Measurements from ENCODE around the gene TARS2.

Gene TARS2

DNA sequence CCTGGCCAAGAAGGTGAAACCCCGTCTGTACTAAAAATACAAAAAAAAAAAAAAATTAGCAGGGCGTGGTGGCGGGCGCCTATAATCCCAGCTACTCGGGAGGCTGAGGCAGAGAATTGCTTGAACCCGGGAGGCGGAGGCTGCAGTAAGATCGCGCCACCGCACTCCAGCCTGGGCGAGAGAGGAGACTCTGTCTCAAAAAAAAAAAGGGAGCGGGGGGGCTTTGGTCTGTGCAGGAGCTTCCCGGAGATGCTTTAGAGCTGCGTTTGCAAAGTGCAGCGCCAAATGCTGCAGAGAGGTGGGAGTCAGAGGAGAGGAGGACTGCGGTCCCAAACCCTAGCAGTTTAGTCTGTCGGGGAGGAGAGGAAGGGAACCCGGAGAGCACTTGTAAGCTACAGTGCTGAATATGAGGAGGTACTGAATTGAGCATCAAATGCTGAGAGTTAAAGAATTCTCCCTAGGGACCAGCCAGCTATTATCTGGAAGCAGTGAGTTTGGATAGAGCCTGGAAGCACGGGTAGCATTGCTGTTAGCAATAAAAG is 28.9 kb downstream of the TARS2 start:
- peaks cover 6 to 11% of the 10 kb centered on the region in 2 donors for H3K4me1 ChIP-seq (ENCODE audit: control insufficient read depth in 2 of 2, insufficient read depth in 2 of 2, low read length in 2 of 2)
- peak overlapping the region; percentile 73 to 74 for H3K27ac ChIP-seq (ENCODE audit: low read depth in 2 of 2, low read length in 2 of 2)
- H3K36me3 ChIP-seq (ENCODE audit: control insufficient read depth in 2 of 2, insufficient read depth in 2 of 2, low read length in 2 of 2), result peaks cover 3 to 4% of the 10 kb centered on the region in 2 donors
- H3K27me3 ChIP-seq (ENCODE audit: control insufficient read depth in 2 of 2, insufficient read depth in 2 of 2, low read length in 2 of 2), result no peaks in the 10 kb centered on the region
- peak overlapping the region; percentile 65 to 88 for H3K4me3 ChIP-seq (ENCODE audit: low read length in 2 of 2)
- H3K9me3 ChIP-seq (ENCODE audit: control insufficient read depth in 2 of 2, low read length in 2 of 2), result no peaks in the 10 kb centered on the region
- peak overlapping the region in 1 of 2 donors; percentile 63 for H3K9ac ChIP-seq (ENCODE audit: low read depth in 1 of 2, low read length in 2 of 2)

DNA sequence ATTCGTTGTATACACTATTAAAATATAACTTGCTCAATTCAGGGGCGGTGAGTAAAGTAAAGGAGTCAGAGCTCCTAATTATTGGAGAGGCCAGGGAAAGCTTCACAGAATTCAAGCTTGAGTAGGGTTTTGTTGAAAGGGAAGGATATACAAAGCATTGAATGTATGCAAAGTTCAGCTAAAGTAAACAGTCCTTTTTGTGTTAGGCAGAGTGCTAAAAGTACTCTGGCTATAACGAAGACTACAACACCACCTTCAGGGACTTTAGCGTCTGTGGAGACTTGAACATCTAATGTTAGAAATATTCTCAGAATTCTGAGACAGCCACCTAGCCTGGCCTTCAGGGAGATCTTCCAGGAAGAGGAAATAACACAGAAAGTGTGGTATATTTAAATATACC is 29.4 kb downstream of the TARS2 start:
- Histone ChIP-seq H3K9ac (ENCODE audit: low read depth in 1 of 2, low read length in 2 of 2) (peak overlapping the region in 1 of 2 donors; percentile 1), H3K9me3 (ENCODE audit: control insufficient read depth in 2 of 2, low read length in 2 of 2) (no peaks in the 10 kb centered on the region), H3K36me3 (ENCODE audit: control insufficient read depth in 2 of 2, insufficient read depth in 2 of 2, low read length in 2 of 2) (peaks cover 2 to 4% of the 10 kb centered on the region in 2 donors), H3K4me3 (ENCODE audit: low read length in 2 of 2) (peak overlapping the region in 1 of 2 donors; percentile 88), H3K27ac (ENCODE audit: low read depth in 2 of 2, low read length in 2 of 2) (peak overlapping the region; percentile 7 to 45), H3K4me1 (ENCODE audit: control insufficient read depth in 2 of 2, insufficient read depth in 2 of 2, low read length in 2 of 2) (peaks cover 6 to 11% of the 10 kb centered on the region in 2 donors), H3K27me3 (ENCODE audit: control insufficient read depth in 2 of 2, insufficient read depth in 2 of 2, low read length in 2 of 2) (no peaks in the 10 kb centered on the region)

DNA sequence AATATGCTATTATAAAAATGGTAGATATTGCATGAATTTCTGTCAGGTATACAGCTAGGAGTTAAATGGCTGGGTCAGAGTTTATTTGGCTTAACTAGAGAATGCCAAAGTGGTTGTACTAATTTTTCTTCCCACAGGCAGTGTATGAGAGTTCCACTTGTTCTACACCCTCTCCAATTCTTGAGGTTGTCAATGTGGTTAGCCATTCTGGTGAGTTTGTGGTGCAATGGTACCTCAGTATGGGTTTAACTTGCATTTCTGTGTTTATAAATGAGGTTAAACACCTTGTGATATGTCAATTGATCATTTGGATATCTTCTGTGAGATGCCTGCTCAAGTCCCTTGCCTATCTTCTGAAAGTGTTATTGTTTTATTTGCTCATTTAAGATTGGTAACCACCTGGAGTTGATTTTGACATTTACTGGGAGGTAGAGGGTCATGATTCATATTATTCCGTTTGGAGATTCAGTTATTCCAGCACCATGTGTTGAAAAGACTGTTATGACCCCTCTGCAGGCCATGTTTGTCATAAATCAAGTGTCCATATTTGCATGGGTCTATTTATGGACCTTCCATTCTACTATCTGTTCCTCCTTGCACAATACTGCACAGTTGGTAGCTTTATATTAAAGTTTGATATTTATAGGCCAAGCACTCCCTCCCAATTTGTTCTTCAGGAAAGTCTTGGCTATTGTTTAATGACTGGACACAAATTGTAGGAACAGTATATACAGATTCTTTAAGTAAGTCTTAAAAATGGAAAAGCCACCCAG is 34.2 kb downstream of the TARS2 start:
- H3K36me3 ChIP-seq (ENCODE audit: control insufficient read depth in 2 of 2, insufficient read depth in 2 of 2, low read length in 2 of 2), result no peaks in the 10 kb centered on the region
- H3K27me3 ChIP-seq (ENCODE audit: control insufficient read depth in 2 of 2, insufficient read depth in 2 of 2, low read length in 2 of 2), result no peaks in the 10 kb centered on the region
- H3K9ac ChIP-seq (ENCODE audit: low read depth in 1 of 2, low read length in 2 of 2), result no peak overlapping the region
- no peak overlapping the region for H3K27ac ChIP-seq (ENCODE audit: low read depth in 2 of 2, low read length in 2 of 2)
- H3K4me1 ChIP-seq (ENCODE audit: control insufficient read depth in 2 of 2, insufficient read depth in 2 of 2, low read length in 2 of 2), result peaks cover under 1 to 7% of the 10 kb centered on the region in 2 donors
- no peaks in the 10 kb centered on the region for H3K9me3 ChIP-seq (ENCODE audit: control insufficient read depth in 2 of 2, low read length in 2 of 2)
- no peak overlapping the region for H3K4me3 ChIP-seq (ENCODE audit: low read length in 2 of 2)

DNA sequence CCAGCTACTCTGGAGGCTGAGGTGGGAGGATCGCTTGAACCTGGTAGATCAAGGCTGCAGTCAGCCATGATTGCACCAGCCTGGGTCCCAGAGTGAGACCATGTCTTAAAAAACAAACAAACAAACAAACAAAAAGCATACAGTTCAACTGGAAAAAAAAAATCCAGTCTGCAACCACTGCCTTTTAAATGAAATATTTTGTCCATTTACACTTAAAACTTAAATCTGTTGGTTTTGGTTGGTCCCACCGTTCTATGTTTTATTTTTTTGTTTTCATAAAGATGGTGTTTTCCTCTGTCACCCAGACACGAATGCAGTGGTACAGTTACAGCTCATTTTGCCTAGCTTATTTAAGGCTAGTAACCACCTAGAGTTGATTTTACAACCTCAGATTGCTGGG is 38.1 kb downstream of the TARS2 start:
- H3K9me3 ChIP-seq (ENCODE audit: control insufficient read depth in 2 of 2, low read length in 2 of 2), result no peaks in the 10 kb centered on the region
- peaks cover 0 to 4% of the 10 kb centered on the region in 2 donors for H3K4me1 ChIP-seq (ENCODE audit: control insufficient read depth in 2 of 2, insufficient read depth in 2 of 2, low read length in 2 of 2)
- no peak overlapping the region for H3K9ac ChIP-seq (ENCODE audit: low read depth in 1 of 2, low read length in 2 of 2)
- H3K4me3 ChIP-seq (ENCODE audit: low read length in 2 of 2), result no peak overlapping the region
- no peaks in the 10 kb centered on the region for H3K36me3 ChIP-seq (ENCODE audit: control insufficient read depth in 2 of 2, insufficient read depth in 2 of 2, low read length in 2 of 2)
- H3K27me3 ChIP-seq (ENCODE audit: control insufficient read depth in 2 of 2, insufficient read depth in 2 of 2, low read length in 2 of 2), result no peaks in the 10 kb centered on the region
- H3K27ac ChIP-seq (ENCODE audit: low read depth in 2 of 2, low read length in 2 of 2), result no peak overlapping the region

DNA sequence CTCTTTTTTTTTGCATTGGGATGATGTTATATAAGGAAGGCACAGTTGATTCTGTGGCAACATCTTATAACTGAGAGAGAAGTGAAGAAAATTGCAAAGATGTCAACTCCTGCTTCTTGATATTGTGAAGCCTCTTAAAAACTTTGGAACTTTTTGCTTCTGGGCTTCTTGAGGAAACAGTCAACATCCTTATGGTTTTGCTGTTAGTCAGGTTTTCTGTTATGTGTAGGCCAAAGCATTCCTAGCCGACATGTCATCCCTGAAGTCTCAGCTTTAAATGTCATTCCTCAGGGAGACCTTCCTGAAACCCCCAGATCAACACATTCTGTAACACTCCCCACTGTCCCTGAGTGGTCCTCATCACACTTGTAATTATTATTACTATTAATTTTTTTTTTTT is 41.0 kb downstream of the TARS2 start:
- no peaks in the 10 kb centered on the region for H3K27me3 ChIP-seq (ENCODE audit: control insufficient read depth in 2 of 2, insufficient read depth in 2 of 2, low read length in 2 of 2)
- no peak overlapping the region for H3K4me3 ChIP-seq (ENCODE audit: low read length in 2 of 2)
- H3K27ac ChIP-seq (ENCODE audit: low read depth in 2 of 2, low read length in 2 of 2), result no peak overlapping the region
- H3K36me3 ChIP-seq (ENCODE audit: control insufficient read depth in 2 of 2, insufficient read depth in 2 of 2, low read length in 2 of 2), result no peaks in the 10 kb centered on the region
- no peak overlapping the region for H3K9ac ChIP-seq (ENCODE audit: low read depth in 1 of 2, low read length in 2 of 2)
- H3K9me3 ChIP-seq (ENCODE audit: control insufficient read depth in 2 of 2, low read length in 2 of 2), result no peaks in the 10 kb centered on the region
- peaks cover 6 to 15% of the 10 kb centered on the region in 2 donors for H3K4me1 ChIP-seq (ENCODE audit: control insufficient read depth in 2 of 2, insufficient read depth in 2 of 2, low read length in 2 of 2)

DNA sequence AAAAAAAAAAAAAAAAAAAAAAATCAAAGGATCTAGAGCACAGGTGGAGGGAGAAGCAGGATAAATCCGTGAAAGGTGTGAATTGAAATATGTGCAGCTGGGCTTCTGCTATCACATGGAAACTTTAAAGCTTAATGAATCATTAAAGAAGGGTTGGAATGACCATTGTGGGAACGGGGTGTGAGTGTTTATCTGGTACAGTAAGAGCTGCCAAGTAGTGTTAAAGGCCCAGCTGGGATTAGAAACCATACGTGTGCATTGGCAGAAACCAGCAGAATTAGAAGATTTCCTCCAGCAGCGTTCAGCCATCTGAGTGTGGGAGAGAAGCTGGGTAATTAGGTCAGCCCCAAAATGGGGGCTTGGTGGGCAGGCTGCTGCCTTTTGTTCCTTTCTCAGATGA is 41.8 kb downstream of the TARS2 start:
- H3K4me1 ChIP-seq (ENCODE audit: control insufficient read depth in 2 of 2, insufficient read depth in 2 of 2, low read length in 2 of 2), result peaks cover 6 to 15% of the 10 kb centered on the region in 2 donors
- H3K9me3 ChIP-seq (ENCODE audit: control insufficient read depth in 2 of 2, low read length in 2 of 2), result no peaks in the 10 kb centered on the region
- H3K27ac ChIP-seq (ENCODE audit: low read depth in 2 of 2, low read length in 2 of 2), result peak overlapping the region; percentile 71 to 76
- H3K27me3 ChIP-seq (ENCODE audit: control insufficient read depth in 2 of 2, insufficient read depth in 2 of 2, low read length in 2 of 2), result no peaks in the 10 kb centered on the region
- peak overlapping the region in 1 of 2 donors; percentile 5 for H3K4me3 ChIP-seq (ENCODE audit: low read length in 2 of 2)
- no peaks in the 10 kb centered on the region for H3K36me3 ChIP-seq (ENCODE audit: control insufficient read depth in 2 of 2, insufficient read depth in 2 of 2, low read length in 2 of 2)
- H3K9ac ChIP-seq (ENCODE audit: low read depth in 1 of 2, low read length in 2 of 2), result peak overlapping the region in 1 of 2 donors; percentile 19

DNA sequence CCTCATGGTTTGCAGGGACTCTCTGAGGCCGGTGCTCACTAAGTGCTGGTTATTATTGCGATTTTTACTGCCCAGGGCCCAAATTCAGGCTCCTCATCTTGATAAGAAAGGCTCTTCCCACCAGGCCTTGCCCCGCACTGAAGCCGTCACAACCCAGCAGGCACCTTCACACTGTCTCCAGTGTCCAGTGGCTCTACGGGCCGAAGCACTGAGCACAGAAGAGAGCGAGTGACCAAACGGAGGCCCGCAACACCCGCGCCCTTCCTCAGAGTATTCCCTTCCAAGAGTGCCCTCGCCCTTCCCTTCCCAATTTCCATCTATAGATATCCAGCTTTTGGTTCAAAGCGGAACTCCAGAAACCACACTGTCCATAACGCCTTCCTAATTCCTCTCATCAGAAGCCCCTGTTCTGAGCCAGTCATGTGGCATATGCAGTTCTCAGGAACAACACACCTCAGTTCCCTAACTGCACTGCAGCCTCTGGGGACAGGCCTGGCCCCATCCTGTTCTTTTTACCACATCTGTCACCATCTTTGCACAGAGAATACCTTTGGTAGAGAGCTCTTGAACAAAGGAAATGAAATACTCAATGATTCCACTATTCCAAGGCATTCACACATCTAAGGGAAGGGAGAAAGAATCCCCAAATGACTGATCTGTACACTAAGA is 43.4 kb downstream of the TARS2 start:
- no peaks in the 10 kb centered on the region for H3K9me3 ChIP-seq (ENCODE audit: control insufficient read depth in 2 of 2, low read length in 2 of 2)
- H3K36me3 ChIP-seq (ENCODE audit: control insufficient read depth in 2 of 2, insufficient read depth in 2 of 2, low read length in 2 of 2), result no peaks in the 10 kb centered on the region
- no peak overlapping the region for H3K27ac ChIP-seq (ENCODE audit: low read depth in 2 of 2, low read length in 2 of 2)
- H3K4me3 ChIP-seq (ENCODE audit: low read length in 2 of 2), result no peak overlapping the region
- H3K9ac ChIP-seq (ENCODE audit: low read depth in 1 of 2, low read length in 2 of 2), result no peak overlapping the region
- H3K27me3 ChIP-seq (ENCODE audit: control insufficient read depth in 2 of 2, insufficient read depth in 2 of 2, low read length in 2 of 2), result no peaks in the 10 kb centered on the region
- peaks cover 6 to 15% of the 10 kb centered on the region in 2 donors for H3K4me1 ChIP-seq (ENCODE audit: control insufficient read depth in 2 of 2, insufficient read depth in 2 of 2, low read length in 2 of 2)

DNA sequence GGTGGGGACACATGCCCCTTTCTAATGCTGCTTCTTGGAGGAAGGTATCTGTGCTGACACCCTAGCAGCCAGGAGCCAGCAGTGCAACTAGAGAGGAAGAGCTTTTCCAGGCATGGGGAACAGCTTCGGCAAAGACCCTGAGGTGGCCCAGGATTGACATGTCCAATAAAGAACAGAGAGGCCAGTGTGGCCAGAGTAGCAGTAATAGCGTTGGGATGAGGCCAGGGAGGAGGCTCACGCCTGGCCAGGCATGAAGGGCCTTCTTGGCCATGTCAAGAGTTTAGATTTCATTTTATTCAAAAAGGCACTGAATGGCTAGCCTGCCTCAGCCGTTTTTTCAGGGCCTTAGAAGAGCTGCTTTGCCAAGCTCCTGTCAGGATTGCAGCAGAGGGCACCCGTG is 45.6 kb downstream of the TARS2 start:
- Histone ChIP-seq H3K4me1 (ENCODE audit: control insufficient read depth in 2 of 2, insufficient read depth in 2 of 2, low read length in 2 of 2) (peaks cover 6 to 15% of the 10 kb centered on the region in 2 donors), H3K9ac (ENCODE audit: low read depth in 1 of 2, low read length in 2 of 2) (peak overlapping the region; percentile 38 to 41), H3K4me3 (ENCODE audit: low read length in 2 of 2) (no peak overlapping the region), H3K27me3 (ENCODE audit: control insufficient read depth in 2 of 2, insufficient read depth in 2 of 2, low read length in 2 of 2) (no peaks in the 10 kb centered on the region), H3K9me3 (ENCODE audit: control insufficient read depth in 2 of 2, low read length in 2 of 2) (no peaks in the 10 kb centered on the region), H3K27ac (ENCODE audit: low read depth in 2 of 2, low read length in 2 of 2) (peak overlapping the region; percentile 68 to 83), H3K36me3 (ENCODE audit: control insufficient read depth in 2 of 2, insufficient read depth in 2 of 2, low read length in 2 of 2) (no peaks in the 10 kb centered on the region)

DNA sequence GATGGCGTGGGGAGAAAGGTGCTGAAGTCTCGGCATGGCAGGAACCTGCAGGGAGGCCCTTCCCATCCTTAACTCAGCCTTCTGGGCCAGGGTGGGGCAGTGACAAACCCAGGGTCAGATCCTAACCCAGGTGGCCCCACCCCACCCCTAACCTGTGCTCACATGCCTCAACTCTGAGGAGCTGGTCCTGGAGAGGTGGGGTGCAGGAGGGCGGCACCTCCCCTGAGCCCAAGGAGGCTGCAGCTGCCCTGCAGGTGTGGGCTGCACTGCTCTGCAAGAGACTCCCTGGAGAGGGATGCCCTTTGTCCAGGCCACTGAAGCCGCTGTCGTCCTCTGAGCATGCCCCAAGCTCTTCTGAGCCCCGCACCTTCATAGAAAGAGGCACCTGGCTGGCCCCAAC is 46.8 kb downstream of the TARS2 start:
- H3K4me1 ChIP-seq (ENCODE audit: control insufficient read depth in 2 of 2, insufficient read depth in 2 of 2, low read length in 2 of 2), result peaks cover 6 to 11% of the 10 kb centered on the region in 2 donors
- H3K36me3 ChIP-seq (ENCODE audit: control insufficient read depth in 2 of 2, insufficient read depth in 2 of 2, low read length in 2 of 2), result no peaks in the 10 kb centered on the region
- no peak overlapping the region for H3K9ac ChIP-seq (ENCODE audit: low read depth in 1 of 2, low read length in 2 of 2)
- H3K4me3 ChIP-seq (ENCODE audit: low read length in 2 of 2), result no peak overlapping the region
- no peak overlapping the region for H3K27ac ChIP-seq (ENCODE audit: low read depth in 2 of 2, low read length in 2 of 2)
- no peaks in the 10 kb centered on the region for H3K27me3 ChIP-seq (ENCODE audit: control insufficient read depth in 2 of 2, insufficient read depth in 2 of 2, low read length in 2 of 2)
- no peaks in the 10 kb centered on the region for H3K9me3 ChIP-seq (ENCODE audit: control insufficient read depth in 2 of 2, low read length in 2 of 2)
